ENCODE results near the gene CAPZA3. TPM values are rescaled to one million over a fixed set of nuclear protein-coding genes. Genes with fewer than 3 reads are reported as not detected.

The CAPZA3 gene
- total and polyA plus RNA-seq, 2 experiments from 2014 or later, result not detected

- WGBS (ENCODE audit: low lambda C conversion rate, missing lambda C conversion rate), result 74% methylated on average over 3 of the region's 3 CpGs
- TF ChIP-seq EZH2 (IDR thresholded peaks at IDR 0.05; ENCODE audit: borderline replicate concordance) (no peak), CTCF (IDR thresholded peaks at IDR 0.05; ENCODE audit: poor library complexity) (no peak), EZH2phosphoT487 (IDR thresholded peaks at IDR 0.05; ENCODE audit: low read depth, severe bottlenecking, unreplicated experiment) (no peak)
- no peak for DNase-seq (ENCODE audit: low spot score)
Observed at GRCh38 chr12:18719922-18720510, 17.9 kb upstream of the CAPZA3 start.

GRCh38 chr12:18720690-18721089, 17.2 kb upstream of the CAPZA3 start:
- peaks cover 3% of the 10 kb centered on the region for H3K9me2 ChIP-seq (replicated peaks; ENCODE audit: insufficient read depth)
- DNase-seq (ENCODE audit: low spot score), result no peak
- no peaks in the 10 kb centered on the region for H3K9me3 ChIP-seq (ENCODE audit: low read depth)

More at GRCh38 chr12:18719922-18720510, 17.9 kb upstream of the CAPZA3 start:
- H4K20me1 ChIP-seq (ENCODE audit: insufficient read depth, poor library complexity, severe bottlenecking), result no peaks in the 10 kb centered on the region
- no peaks in the 10 kb centered on the region for H3K9me3 ChIP-seq (ENCODE audit: low read depth)
- no peaks in the 10 kb centered on the region for H3K4me1 ChIP-seq (ENCODE audit: insufficient read depth)
- no peak overlapping the region for H2AFZ ChIP-seq
- H3K4me2 ChIP-seq, result no peak overlapping the region
- H3K36me3 ChIP-seq (replicated peaks; ENCODE audit: insufficient read depth, low read depth), result no peaks in the 10 kb centered on the region
- no peaks in the 10 kb centered on the region for H3K27me3 ChIP-seq
- H3K27ac ChIP-seq, result no peak overlapping the region
- H3K4me3 ChIP-seq, result no peak overlapping the region
- H3K9me2 ChIP-seq (replicated peaks; ENCODE audit: insufficient read depth), result peaks cover 3% of the 10 kb centered on the region
- no peaks in the 10 kb centered on the region for H3K79me2 ChIP-seq

GRCh38 chr12:18721452-18721851, 16.5 kb upstream of the CAPZA3 start:
- 100% methylated on average over 1 of the region's 1 CpG for WGBS (ENCODE audit: low lambda C conversion rate, missing lambda C conversion rate)
- Histone ChIP-seq H3K4me2 (no peak overlapping the region), H3K36me3 (replicated peaks; ENCODE audit: insufficient read depth, low read depth) (no peaks in the 10 kb centered on the region), H3K9me3 (ENCODE audit: low read depth) (no peaks in the 10 kb centered on the region), H3K27ac (no peak overlapping the region), H3K4me1 (ENCODE audit: insufficient read depth) (no peaks in the 10 kb centered on the region), H3K79me2 (no peaks in the 10 kb centered on the region), H2AFZ (no peak overlapping the region), H3K27me3 (no peaks in the 10 kb centered on the region), H3K4me3 (no peak overlapping the region), H3K9me2 (replicated peaks; ENCODE audit: insufficient read depth) (peaks cover 3% of the 10 kb centered on the region), H4K20me1 (ENCODE audit: insufficient read depth, poor library complexity, severe bottlenecking) (no peaks in the 10 kb centered on the region)
- no peak for TF ChIP-seq CTCF (IDR thresholded peaks at IDR 0.05; ENCODE audit: poor library complexity)
- DNase-seq (ENCODE audit: low spot score), result no peak

More at GRCh38 chr12:18720690-18721089, 17.2 kb upstream of the CAPZA3 start:
- no peaks in the 10 kb centered on the region for H3K36me3 ChIP-seq (replicated peaks; ENCODE audit: insufficient read depth, low read depth)
- H3K27me3 ChIP-seq, result no peaks in the 10 kb centered on the region
- no peak overlapping the region for H3K4me2 ChIP-seq
- H4K20me1 ChIP-seq (ENCODE audit: insufficient read depth, poor library complexity, severe bottlenecking), result no peaks in the 10 kb centered on the region
- no peak for TF ChIP-seq CTCF (IDR thresholded peaks at IDR 0.05; ENCODE audit: poor library complexity)
- no peaks in the 10 kb centered on the region for H3K4me1 ChIP-seq (ENCODE audit: insufficient read depth)
- no peak overlapping the region for H3K4me3 ChIP-seq
- no peak overlapping the region for H3K27ac ChIP-seq
- no peaks in the 10 kb centered on the region for H3K79me2 ChIP-seq
- no peak overlapping the region for H2AFZ ChIP-seq

- WGBS (ENCODE audit: low lambda C conversion rate, missing lambda C conversion rate), result 48% methylated on average over 2 of the region's 2 CpGs
- peak; percentile 41 for DNase-seq (ENCODE audit: low spot score)
- Histone ChIP-seq H3K36me3 (replicated peaks; ENCODE audit: insufficient read depth, low read depth) (no peaks in the 10 kb centered on the region), H3K4me2 (peak overlapping the region; percentile 26), H3K79me2 (no peaks in the 10 kb centered on the region), H3K4me1 (ENCODE audit: insufficient read depth) (no peaks in the 10 kb centered on the region), H3K4me3 (no peak overlapping the region), H3K27ac (peak overlapping the region; percentile 50), H3K9me2 (replicated peaks; ENCODE audit: insufficient read depth) (peaks cover 3% of the 10 kb centered on the region), H4K20me1 (ENCODE audit: insufficient read depth, poor library complexity, severe bottlenecking) (no peaks in the 10 kb centered on the region), H3K27me3 (no peaks in the 10 kb centered on the region), H2AFZ (no peak overlapping the region), H3K9me3 (ENCODE audit: low read depth) (no peaks in the 10 kb centered on the region)
- TF ChIP-seq EZH2 (IDR thresholded peaks at IDR 0.05; ENCODE audit: borderline replicate concordance) (no peak), CTCF (IDR thresholded peaks at IDR 0.05; ENCODE audit: poor library complexity) (no peak), EZH2phosphoT487 (IDR thresholded peaks at IDR 0.05; ENCODE audit: low read depth, severe bottlenecking, unreplicated experiment) (no peak)
Observed at GRCh38 chr12:18723752-18724151, 14.2 kb upstream of the CAPZA3 start.

Measured in hepatocyte (in vitro differentiated cells).